Measurements from ENCODE around the gene C16orf87.

C16orf87 gene

GRCh38 chr16:46848768-46849764 is 18.1 kb upstream of the C16orf87 start (continued):
- TF ChIP-seq KLF17 (tag by site-specific recombination; IDR thresholded peaks at IDR 0.05): no peak
- TF ChIP-seq ZNF19 (tag by site-specific recombination; IDR thresholded peaks at IDR 0.05; ENCODE audit: low read depth): peak; percentile 92
- TF ChIP-seq ZNF558 (tag by site-specific recombination; IDR thresholded peaks at IDR 0.05): peak; percentile 84
- TF ChIP-seq ZNF157 (tag by site-specific recombination; IDR thresholded peaks at IDR 0.05): no peak
- TF ChIP-seq MZF1 (tag by site-specific recombination; IDR thresholded peaks at IDR 0.05; ENCODE audit: borderline replicate concordance): peak; percentile 28; the same call in 1 of the 2 replicates

GRCh38 chr16:46845952-46846351 is 15.0 kb upstream of the C16orf87 start:
- no peak overlapping the region for H3K27ac ChIP-seq (ENCODE audit: extremely low read depth, low read depth, low read length)
- no peaks in the 10 kb centered on the region for H3K36me3 ChIP-seq (ENCODE audit: control insufficient read depth in 2 of 2, insufficient read depth in 1 of 2, low read length in 2 of 2)
- ChIA-PET POLR2A (interaction anchor here (0.7 kb wide), 1 partner anchor 65 kb away, joined by 3 read pairs; no protein-coding TSS in a partner anchor), CTCF (interaction anchor here (1.2 kb wide), 1 partner anchor 20 kb away, joined by 3 read pairs; no protein-coding TSS in a partner anchor)
- H3K9me3 ChIP-seq (ENCODE audit: control insufficient read depth, insufficient read depth, low read depth, low read length): no peaks in the 10 kb centered on the region
- H3K4me1 ChIP-seq (ENCODE audit: control insufficient read depth, insufficient read depth, low read length): no peaks in the 10 kb centered on the region
- no peak overlapping the region for H3K4me3 ChIP-seq (ENCODE audit: low read depth, low read length)
- TF ChIP-seq ZNF449 (tag by site-specific recombination; IDR thresholded peaks at IDR 0.05): no peak
- TF ChIP-seq SCRT1 (tag by site-specific recombination; IDR thresholded peaks at IDR 0.05; ENCODE audit: borderline replicate concordance): no peak
- TF ChIP-seq ZNF639 (tag by site-specific recombination; IDR thresholded peaks at IDR 0.05): no peak
- TF ChIP-seq ZBTB49 (tag by site-specific recombination; IDR thresholded peaks at IDR 0.05; ENCODE audit: low read depth): no peak
- TF ChIP-seq ZNF654 (tag by site-specific recombination; IDR thresholded peaks at IDR 0.05; ENCODE audit: low read depth): no peak
- TF ChIP-seq ZNF433 (tag by site-specific recombination; IDR thresholded peaks at IDR 0.05; ENCODE audit: low read depth): no peak
- no peak for TF ChIP-seq ZFP37 (tag by site-specific recombination; IDR thresholded peaks at IDR 0.05)
- TF ChIP-seq ZNF629 (tag by site-specific recombination; IDR thresholded peaks at IDR 0.05): no peak
- TF ChIP-seq ZNF26 (tag by site-specific recombination; IDR thresholded peaks at IDR 0.05): no peak
- TF ChIP-seq ZNF530 (tag by site-specific recombination; IDR thresholded peaks at IDR 0.05; ENCODE audit: low read depth): no peak
- TF ChIP-seq HOXC10 (CRISPR knock-in tag; IDR thresholded peaks at IDR 0.05): no peak
- TF ChIP-seq GLI2 (tag by site-specific recombination; IDR thresholded peaks at IDR 0.05; ENCODE audit: borderline replicate concordance, low read depth): no peak
- TF ChIP-seq ZNF2 (tag by site-specific recombination; IDR thresholded peaks at IDR 0.05): no peak
- TF ChIP-seq REST (tag by site-specific recombination; IDR thresholded peaks at IDR 0.05): no peak

All from HEK293 (cell line).